Epidermal melanocyte (primary cell): ENCODE data around the gene NEK8.
"Not testable (repeated sequence)": the region's sequence is repeated elsewhere in the genome, so short reads cannot be mapped to it uniquely, and the experiment has no call there.

ENCODE experiments used
- DNase-seq: peaks from one replicate; pipeline ENCODE4 v3.0.0; 2011; ENCODE audit warnings: low spot score; ENCODE audit not compliant: insufficient read length

The NEK8 gene

GRCh38 chr17:28763804-28764266, 35.2 kb downstream of the NEK8 start:
- DNase-seq, result peak; percentile 75

DNA sequence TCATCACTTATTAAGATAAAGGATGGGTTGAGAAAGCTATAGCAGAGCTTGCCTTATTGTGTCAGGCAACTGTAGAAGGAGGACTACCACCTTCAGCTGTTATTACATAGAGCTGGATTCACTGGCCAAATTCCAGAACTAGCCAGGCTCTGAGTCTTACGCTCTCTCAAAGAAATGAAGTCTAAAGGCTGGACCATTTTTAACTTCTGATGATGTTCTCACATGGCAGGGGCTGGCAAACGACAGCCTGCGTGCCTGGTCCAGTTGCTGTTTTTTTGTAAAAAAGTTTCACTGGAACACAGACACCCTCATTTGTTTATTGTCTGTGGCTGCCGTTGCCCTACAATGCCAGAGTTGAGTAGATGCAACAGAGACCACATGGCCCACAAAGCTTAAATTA, 36.5 kb downstream of the NEK8 start:
- no peak for DNase-seq

DNA sequence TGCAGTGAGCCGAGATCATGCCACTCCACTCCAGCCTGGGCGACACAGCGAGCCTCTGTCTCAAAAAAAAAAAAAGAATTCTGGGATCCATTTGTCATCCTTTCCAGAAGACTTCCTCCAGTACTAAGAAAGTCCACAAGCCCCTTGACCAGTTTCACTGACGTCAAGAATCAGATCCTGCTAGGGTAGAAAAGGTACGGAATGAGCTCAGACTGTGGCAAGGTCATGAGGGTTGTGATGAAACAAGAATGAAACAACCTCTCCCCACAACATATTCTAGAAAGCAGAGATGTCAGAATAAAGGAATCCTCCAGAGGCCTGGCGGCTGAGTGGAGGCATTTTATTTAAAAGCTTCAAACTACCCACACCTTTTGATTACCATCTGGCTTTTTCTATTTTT, 45.1 kb downstream of the NEK8 start:
- no peak for DNase-seq

DNA sequence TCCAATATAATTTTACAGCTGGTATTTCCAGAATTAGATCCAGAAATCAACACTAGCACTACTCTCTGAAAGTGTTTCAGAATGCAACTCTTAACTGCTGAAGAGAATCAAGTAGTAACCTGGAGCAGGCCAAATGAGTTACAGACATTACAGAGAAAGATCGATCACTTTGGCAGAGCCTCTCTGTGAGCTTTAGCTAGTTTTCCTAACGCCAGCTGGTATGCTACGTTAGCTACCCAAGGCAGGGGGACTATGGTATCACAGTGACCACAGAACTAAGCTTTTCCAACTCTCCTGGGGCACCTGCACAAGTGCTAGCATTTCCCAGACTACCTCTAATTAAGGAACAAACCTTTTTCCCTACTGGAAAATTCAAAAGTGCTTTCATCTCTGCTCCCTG, 45.6 kb downstream of the NEK8 start:
- DNase-seq, result no peak

- no peak for DNase-seq
Observed at GRCh38 chr17:28777178-28777577, 48.6 kb downstream of the NEK8 start.

GRCh38 chr17:28779601-28780000, 51.0 kb downstream of the NEK8 start:
- DNase-seq, result not testable (repeated sequence)

GRCh38 chr17:28783161-28783560, 54.6 kb downstream of the NEK8 start:
- DNase-seq, result no peak

DNA sequence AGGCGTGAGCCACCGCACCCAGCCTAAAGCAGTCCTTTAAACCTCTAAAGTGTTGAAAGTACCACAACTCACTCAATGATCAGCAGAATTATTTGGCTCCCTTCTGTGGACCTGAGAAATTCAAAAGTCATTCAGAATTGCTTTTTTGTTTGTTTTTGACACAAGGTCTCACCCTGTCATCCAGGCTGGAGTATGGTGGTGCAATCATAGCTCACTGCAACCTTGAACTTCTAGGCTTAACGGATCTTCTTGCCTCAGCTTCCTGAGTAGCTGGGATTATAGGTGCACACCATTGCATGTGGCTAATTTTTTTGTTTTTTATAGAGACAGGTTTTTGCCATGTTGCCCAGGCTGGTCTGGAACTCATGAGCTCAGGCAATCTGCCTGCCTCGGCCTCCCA, 59.5 kb downstream of the NEK8 start:
- no peak for DNase-seq
